ENCODE data around the gene CD2. TPM values are rescaled to one million over a fixed set of nuclear protein-coding genes. Genes with fewer than 3 reads are reported as not detected.

CD2 gene
- total and polyA plus RNA-seq, 2 donors (not counting 1 experiment from before 2014, with no cell fraction given): not detected

- Histone ChIP-seq H3K9ac (ENCODE audit: insufficient read depth, low read length) (no peak overlapping the region), H3K79me2 (ENCODE audit: control insufficient read depth, insufficient read depth, low read length) (no peaks in the 10 kb centered on the region), H3K27ac (ENCODE audit: insufficient read depth, low read length) (no peak overlapping the region), H2AFZ (ENCODE audit: low read length) (no peak overlapping the region), H3K27me3 (ENCODE audit: control insufficient read depth, insufficient read depth, low read length) (no peaks in the 10 kb centered on the region), H3K9me3 (ENCODE audit: control insufficient read depth, insufficient read depth, low read depth, low read length) (no peaks in the 10 kb centered on the region), H3K4me3 (replicated peaks in 1 of 4; ENCODE audit: control extremely low read depth in 1 of 4, insufficient read depth in 1 of 4, low read depth in 3 of 4, low read length in 4 of 4) (no peak overlapping the region), H3K4me1 (ENCODE audit: control insufficient read depth, extremely low read depth, insufficient read depth, low read length) (no peaks in the 10 kb centered on the region), H4K20me1 (ENCODE audit: control insufficient read depth, extremely low read depth, insufficient read depth, low read length) (no peaks in the 10 kb centered on the region), H3K4me2 (ENCODE audit: extremely low read depth, insufficient read depth, low read length) (no peak overlapping the region), H3K36me3 (ENCODE audit: control insufficient read depth, insufficient read depth, low read length) (no peaks in the 10 kb centered on the region)
- DNase-seq (ENCODE audit: low read depth in 2 of 2): no peak
- TF ChIP-seq EZH2 (IDR thresholded peaks at IDR 0.05; ENCODE audit: low read length, missing control alignments) (no peak), CTCF (conservative IDR thresholded peaks at IDR 0.05 in 1 of 2, IDR thresholded peaks at IDR 0.05 in 1 of 2; ENCODE audit: low read depth in 1 of 2, low read length in 2 of 2) (no peak)
Observed at GRCh38 chr1:116805398-116805797, 51.2 kb downstream of the CD2 start.

DNA sequence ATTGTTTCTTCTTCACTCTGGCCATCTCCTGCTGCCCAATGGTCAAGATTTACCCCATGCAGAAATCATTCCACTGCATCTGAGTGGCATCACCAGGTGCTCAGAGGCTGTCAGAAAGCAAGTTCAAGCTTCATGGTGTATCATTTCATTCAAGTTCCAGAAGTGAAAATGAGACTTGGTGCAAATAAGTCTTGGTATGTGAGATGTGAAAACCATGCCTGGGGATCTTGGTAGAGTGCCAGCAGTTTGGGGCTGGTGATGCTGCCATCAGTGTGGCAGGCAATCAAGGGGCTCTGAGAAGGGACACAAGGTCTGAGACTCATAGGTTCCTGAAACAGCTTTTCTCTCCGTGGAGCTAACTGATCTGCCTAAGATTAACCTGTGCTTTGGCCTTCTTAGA lies 52.0 kb downstream of the CD2 start:
- no peaks in the 10 kb centered on the region for H3K27me3 ChIP-seq (ENCODE audit: control insufficient read depth, insufficient read depth, low read length)
- no peak for TF ChIP-seq EZH2 (IDR thresholded peaks at IDR 0.05; ENCODE audit: low read length, missing control alignments)
- H3K9me3 ChIP-seq (ENCODE audit: control insufficient read depth, insufficient read depth, low read depth, low read length): no peaks in the 10 kb centered on the region
- no peak overlapping the region for H2AFZ ChIP-seq (ENCODE audit: low read length)
- H3K4me3 ChIP-seq (replicated peaks in 1 of 4; ENCODE audit: control extremely low read depth in 1 of 4, insufficient read depth in 1 of 4, low read depth in 3 of 4, low read length in 4 of 4): no peak overlapping the region
- H4K20me1 ChIP-seq (ENCODE audit: control insufficient read depth, extremely low read depth, insufficient read depth, low read length): no peaks in the 10 kb centered on the region
- no peak for DNase-seq (ENCODE audit: low read depth in 2 of 2)
- H3K9ac ChIP-seq (ENCODE audit: insufficient read depth, low read length): no peak overlapping the region
- H3K79me2 ChIP-seq (ENCODE audit: control insufficient read depth, insufficient read depth, low read length): no peaks in the 10 kb centered on the region
- no peaks in the 10 kb centered on the region for H3K36me3 ChIP-seq (ENCODE audit: control insufficient read depth, insufficient read depth, low read length)
- no peaks in the 10 kb centered on the region for H3K4me1 ChIP-seq (ENCODE audit: control insufficient read depth, extremely low read depth, insufficient read depth, low read length)
- H3K27ac ChIP-seq (ENCODE audit: insufficient read depth, low read length): no peak overlapping the region
- no peak overlapping the region for H3K4me2 ChIP-seq (ENCODE audit: extremely low read depth, insufficient read depth, low read length)

DNA sequence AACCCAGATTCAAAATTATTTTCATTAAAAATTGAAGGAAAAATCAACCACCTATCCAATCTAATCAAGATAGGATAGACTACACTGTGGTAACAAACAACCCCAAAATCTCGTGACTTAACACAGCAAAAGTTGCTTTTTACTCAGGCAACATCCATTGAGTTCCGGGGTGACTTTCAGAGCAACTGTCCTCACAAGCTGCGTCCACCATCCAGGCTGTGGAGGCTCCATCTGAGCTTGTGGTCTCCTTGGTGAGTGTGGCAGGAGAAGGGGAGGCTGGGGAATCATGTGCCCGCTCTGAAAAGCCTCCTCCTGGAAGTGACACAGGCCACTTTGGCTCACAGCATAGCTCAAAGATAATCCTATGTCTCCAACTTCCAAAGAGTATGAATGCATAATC lies 52.4 kb downstream of the CD2 start:
- Histone ChIP-seq H3K9ac (ENCODE audit: insufficient read depth, low read length) (no peak overlapping the region), H2AFZ (ENCODE audit: low read length) (no peak overlapping the region), H3K27me3 (ENCODE audit: control insufficient read depth, insufficient read depth, low read length) (no peaks in the 10 kb centered on the region), H3K4me2 (ENCODE audit: extremely low read depth, insufficient read depth, low read length) (no peak overlapping the region), H3K4me3 (replicated peaks in 1 of 4; ENCODE audit: control extremely low read depth in 1 of 4, insufficient read depth in 1 of 4, low read depth in 3 of 4, low read length in 4 of 4) (no peak overlapping the region), H3K36me3 (ENCODE audit: control insufficient read depth, insufficient read depth, low read length) (no peaks in the 10 kb centered on the region), H3K79me2 (ENCODE audit: control insufficient read depth, insufficient read depth, low read length) (no peaks in the 10 kb centered on the region), H3K27ac (ENCODE audit: insufficient read depth, low read length) (no peak overlapping the region), H3K9me3 (ENCODE audit: control insufficient read depth, insufficient read depth, low read depth, low read length) (no peaks in the 10 kb centered on the region), H3K4me1 (ENCODE audit: control insufficient read depth, extremely low read depth, insufficient read depth, low read length) (no peaks in the 10 kb centered on the region), H4K20me1 (ENCODE audit: control insufficient read depth, extremely low read depth, insufficient read depth, low read length) (no peaks in the 10 kb centered on the region)
- no peak for TF ChIP-seq EZH2 (IDR thresholded peaks at IDR 0.05; ENCODE audit: low read length, missing control alignments)
- TF ChIP-seq CTCF (conservative IDR thresholded peaks at IDR 0.05 in 1 of 2, IDR thresholded peaks at IDR 0.05 in 1 of 2; ENCODE audit: low read depth in 1 of 2, low read length in 2 of 2): no peak
- no peak for DNase-seq (ENCODE audit: low read depth in 2 of 2)

All from fibroblast of lung (primary cell).